ENCODE data around the gene GOLGA8N.
A peak's percentile ranks its signal among the peaks of the same experiment; 100 is the strongest.
"Not testable (repeated sequence)": the region's sequence is repeated elsewhere in the genome, so short reads cannot be mapped to it uniquely, and the experiment has no call there.

- TF ChIP-seq CTCF (IDR thresholded peaks at IDR 0.05), result peak in 2 of 3 experiments; percentile 12 to 39
- TF ChIP-seq POLR2AphosphoS5 (IDR thresholded peaks at IDR 0.05); POLR2A (IDR thresholded peaks at IDR 0.05; ENCODE audit: low read depth); EP300 (IDR thresholded peaks at IDR 0.05): not testable (repeated sequence)
These were observed 17.5 kb downstream of the GOLGA8N start for GRCh38 chr15:32610719-32611118.

Data from esophagus muscularis mucosa (tissue), 4 donors.